A549 (cell line): ENCODE results near the gene VPS35L. TPM values are rescaled to one million over a fixed set of nuclear protein-coding genes. Genes with fewer than 3 reads are reported as not detected.

Experiments used
- ATAC-seq, 2 experiments: fragments of 200-7000 bp in 1 of 2; fragments of >200 bp in 1 of 2; cut with Nextera tagmentation in 1 of 2; cut with Tn5 transposase in 1 of 2; 3 replicates each; pipeline versions ENCODE4 v1.8.0 to v1.9.1; 2018 to 2020; ENCODE audit warnings: mild to moderate bottlenecking in 1 of 2, moderate library complexity in 1 of 2
- CTCF ChIA-PET: fragments of 300-600 bp; sonication (Branson Sonifier 250); formaldehyde crosslinking; extraction: SDS; loops from one replicate; lab custom pipeline; 2021; ENCODE audit warnings: antibody characterized with exemption, inconsistent platforms; lab: Yijun Ruan, JAX
- POLR2A ChIA-PET: fragments of 350-600 bp; formaldehyde crosslinking; extraction: SDS; loops from one replicate; lab custom pipeline; 2021; ENCODE audit warnings: antibody characterized with exemption, inconsistent platforms; lab: Yijun Ruan, JAX
- DNase-seq, 2 experiments: peaks; one replicate each; pipeline versions ENCODE4 v3.0.0 to v3.0.0-alpha.2; 2011 to 2016; ENCODE audit warnings: low read depth in 1 of 2, low spot score in 1 of 2
- FAIRE-seq: peaks from 2 replicates; lab custom pipeline; 2011; peaks lifted over from hg19 to GRCh38; lab: Jason Lieb, UNC
- H3K27ac ChIP-seq, 2 experiments: fragments of >200 bp; sonication (Bioruptor Twin); formaldehyde crosslinking; 3 replicates each; pipeline ENCODE4 v1.5.1; 2016 to 2017
- H3K4me1 ChIP-seq: fragments of >200 bp; sonication (Bioruptor Twin); formaldehyde crosslinking; 3 replicates; pipeline ENCODE4 v1.6.1; 2016
- H3K4me2 ChIP-seq: fragments of >200 bp; sonication (Bioruptor Twin); formaldehyde crosslinking; 3 replicates; pipeline ENCODE4 v1.6.1; 2016
- H3K4me3 ChIP-seq: fragments of >200 bp; sonication (Bioruptor Twin); formaldehyde crosslinking; 3 replicates; pipeline ENCODE4 v1.5.1; 2016
- H3K9me3 ChIP-seq: fragments of >200 bp; sonication (Bioruptor Twin); formaldehyde crosslinking; 3 replicates; pipeline ENCODE4 v1.6.1; 2016
- CBX2 ChIP-seq: fragments of 200-600 bp; sonication (generic); IDR thresholded peaks from 2 replicates; pipeline ENCODE4 v1.6.1; 2016; ENCODE audit warnings: low read depth, mild to moderate bottlenecking, borderline replicate concordance
- CEBPB ChIP-seq, 2 experiments: fragments of >200 bp in 1 of 2; sonication (Bioruptor Twin) in 1 of 2; formaldehyde crosslinking in 1 of 2; IDR thresholded peaks; 2 replicates each; pipeline ENCODE4 v1.6.1; 2012 to 2016
- EHMT2 ChIP-seq: fragments of 200-600 bp; sonication (generic); IDR thresholded peaks from 2 replicates; pipeline ENCODE4 v1.6.1; 2016; ENCODE audit warnings: antibody characterized with exemption, low read depth, mild to moderate bottlenecking, moderate library complexity
- EP300 ChIP-seq, 2 experiments: fragments of >200 bp; sonication (Bioruptor Twin); formaldehyde crosslinking; IDR thresholded peaks; 2 replicates in 1 of 2; 3 replicates in 1 of 2; pipeline ENCODE4 v1.6.1; 2016 to 2017
- FOXS1 ChIP-seq: fragments of 250-450 bp; sonication (Bioruptor Pico); IDR thresholded peaks from 2 replicates; pipeline ENCODE4 v1.5.0; 2020; ENCODE audit warnings: mild to moderate bottlenecking, moderate library complexity
- GATA3 ChIP-seq: IDR thresholded peaks from 2 replicates; pipeline ENCODE4 v1.6.1; 2012; ENCODE audit warnings: borderline replicate concordance
- HDAC2 ChIP-seq: fragments of 200-600 bp; sonication (generic); IDR thresholded peaks from 2 replicates; pipeline ENCODE4 v1.6.1; 2016
- HEYL ChIP-seq: fragments of 250-450 bp; sonication (Bioruptor Pico); IDR thresholded peaks from 2 replicates; pipeline ENCODE4 v1.8.0; 2021; ENCODE audit warnings: mild to moderate bottlenecking, moderate library complexity
- HOXA7 ChIP-seq: fragments of 250-450 bp; sonication (Bioruptor Pico); IDR thresholded peaks from 2 replicates; pipeline ENCODE4 v1.5.0; 2020; ENCODE audit warnings: mild to moderate bottlenecking, moderate library complexity
- JUN ChIP-seq, 2 experiments: fragments of >200 bp; sonication (Bioruptor Twin); formaldehyde crosslinking; IDR thresholded peaks; 2 replicates in 1 of 2; 3 replicates in 1 of 2; pipeline ENCODE4 v1.6.1; 2016 to 2017
- JUNB ChIP-seq: fragments of >200 bp; sonication (Bioruptor Twin); formaldehyde crosslinking; IDR thresholded peaks from 2 replicates; pipeline ENCODE4 v1.6.1; 2016
- MAZ ChIP-seq: fragments of 150-350 bp; IDR thresholded peaks from 2 replicates; pipeline ENCODE4 v1.6.1; 2014; ENCODE audit warnings: antibody characterized with exemption, low read depth, low read length, borderline replicate concordance
- NFE2L2 ChIP-seq: fragments of 150-350 bp; conservative IDR thresholded peaks from 2 replicates; pipeline ENCODE4 v1.6.1; 2014; ENCODE audit warnings: low read length
- POLR2AphosphoS2 ChIP-seq: conservative IDR thresholded peaks from 2 replicates; pipeline ENCODE4 v1.6.1; 2012; ENCODE audit warnings: low read length, improper control_type of control experiment, inconsistent platforms
- RAD21 ChIP-seq, 2 experiments: fragments of >200 bp in 1 of 2; sonication (Bioruptor Twin) in 1 of 2; formaldehyde crosslinking in 1 of 2; IDR thresholded peaks in 1 of 2; conservative IDR thresholded peaks in 1 of 2; 2 replicates in 1 of 2; 3 replicates in 1 of 2; pipeline ENCODE4 v1.6.1; 2012 to 2018; ENCODE audit warnings: inconsistent platforms in 1 of 2
- RCOR1 ChIP-seq: fragments of 150-350 bp; IDR thresholded peaks from 2 replicates; pipeline ENCODE4 v1.6.1; 2014; ENCODE audit warnings: antibody characterized with exemption, low read length, low read depth
- RNF2 ChIP-seq: fragments of 200-600 bp; sonication (generic); IDR thresholded peaks from 2 replicates; pipeline ENCODE4 v1.6.1; 2016; ENCODE audit warnings: low read depth, mild to moderate bottlenecking, antibody characterized with exemption, moderate library complexity, borderline replicate concordance
- TFCP2L1 ChIP-seq: fragments of 250-450 bp; sonication (Bioruptor Pico); IDR thresholded peaks from 2 replicates; pipeline ENCODE4 v1.5.0; 2021; ENCODE audit warnings: mild to moderate bottlenecking
- ZSCAN20 ChIP-seq: fragments of 250-450 bp; sonication (Bioruptor Pico); IDR thresholded peaks from 2 replicates; pipeline ENCODE4 v1.8.0; 2022; ENCODE audit warnings: mild to moderate bottlenecking, moderate library complexity
- WGBS: methylation state at CpG from one replicate; pipeline ENCODE4 v1.1.6; 2017; ENCODE audit errors: missing lambda C conversion rate; 5-methylcytosine and 5-hydroxymethylcytosine counted together
- polyA plus RNA-seq, 4 experiments: library from polyadenylated mRNA; depleted of rRNA in 3 of 4; stranded (reverse); fragments of >200 nt; fragmentation: RNase III in 1 of 4; extraction: RNeasy Plus Mini Kit Qiagen cat#74134 plus additional on column Dnase treatment in 1 of 4; gene quantifications; 2 replicates in 3 of 4; 3 replicates in 1 of 4; pipeline ENCODE4 v1.2.3, GENCODE V29; 2011 to 2017
- TF ChIP-seq, protein P1 (sequence below): IDR thresholded peaks from 2 replicates; pipeline ENCODE4 v1.6.1; 2012
- TF ChIP-seq, protein P2 (sequence below): fragments of >200 bp; sonication (Bioruptor Twin); formaldehyde crosslinking; IDR thresholded peaks from 3 replicates; pipeline ENCODE4 v1.6.1; 2016
- TF ChIP-seq, protein P3 (sequence below): fragments of >200 bp; sonication (Bioruptor Twin); formaldehyde crosslinking; IDR thresholded peaks from 2 replicates; pipeline ENCODE4 v1.6.1; 2016
- TF ChIP-seq, protein P4 (sequence below): fragments of >200 bp; sonication (Bioruptor Twin); formaldehyde crosslinking; IDR thresholded peaks from 3 replicates; pipeline ENCODE4 v1.5.1; 2016
- TF ChIP-seq, protein P5 (sequence below): fragments of 250-450 bp; sonication (Bioruptor Pico); IDR thresholded peaks from 2 replicates; pipeline ENCODE4 v1.5.0; 2020; ENCODE audit warnings: low read depth, mild to moderate bottlenecking, moderate library complexity

The VPS35L gene
- polyA plus RNA-seq, 2 of the 4 experiments (the other 2 are of a cell fraction), result 38.4 to 47.7 TPM

DNA sequence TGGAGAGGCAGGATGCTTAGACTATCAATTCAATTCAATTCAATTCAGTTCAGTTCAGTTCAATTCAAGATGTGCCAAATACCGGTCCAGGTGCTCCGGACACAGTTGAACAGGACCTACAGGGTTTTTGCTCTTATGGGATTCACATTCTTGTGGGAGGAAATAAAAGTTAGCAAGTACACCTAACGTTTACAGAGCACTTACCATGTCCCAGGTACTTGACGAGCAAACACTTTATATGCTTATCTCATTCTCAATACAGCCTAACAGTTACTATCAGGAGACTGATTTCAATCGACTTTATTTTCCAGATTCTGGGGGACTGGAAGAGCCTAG lies 33.1 kb upstream of the VPS35L start (continued):
- TF ChIP-seq, protein P1, sequence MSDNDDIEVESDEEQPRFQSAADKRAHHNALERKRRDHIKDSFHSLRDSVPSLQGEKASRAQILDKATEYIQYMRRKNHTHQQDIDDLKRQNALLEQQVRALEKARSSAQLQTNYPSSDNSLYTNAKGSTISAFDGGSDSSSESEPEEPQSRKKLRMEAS, result no peak
- TF ChIP-seq EP300 (IDR thresholded peaks at IDR 0.05), result no peak
- no peak for TF ChIP-seq RAD21 (conservative IDR thresholded peaks at IDR 0.05 in 1 of 2, IDR thresholded peaks at IDR 0.05 in 1 of 2)
- no peak for TF ChIP-seq POLR2AphosphoS2
- no peak for TF ChIP-seq GATA3
- TF ChIP-seq FOXS1 (CRISPR knock-in tag), result no peak
- no peak for TF ChIP-seq RNF2
- TF ChIP-seq, all 56 proteins: peak for 0

DNA sequence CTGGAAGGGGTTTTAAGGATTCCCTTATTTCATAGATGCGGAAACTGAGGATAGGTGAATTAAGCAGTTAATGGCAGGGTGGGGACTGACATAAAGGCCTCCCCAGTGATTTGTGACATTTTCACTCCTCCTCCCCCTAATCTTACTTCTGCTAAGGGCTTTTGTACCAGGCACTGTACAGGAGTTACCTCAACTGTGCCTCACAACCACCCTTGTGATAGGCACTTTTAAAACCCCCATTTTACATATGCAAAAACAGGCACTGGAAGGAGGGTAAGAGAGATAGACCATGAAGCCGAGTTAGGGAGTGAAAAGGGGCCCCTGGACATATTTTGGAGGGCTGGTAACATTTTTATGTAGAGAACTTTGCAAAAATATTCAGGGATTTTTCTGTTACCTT lies 32.7 kb upstream of the VPS35L start:
- Histone ChIP-seq H3K4me3 (no peak overlapping the region), H3K9me3 (no peaks in the 10 kb centered on the region), H3K4me1 (peaks cover 53% of the 10 kb centered on the region), H3K27ac (peak overlapping the region in 1 of 2 experiments; percentile 96; a peak in 3 of 6 replicates), H3K4me2 (no peak overlapping the region; the same call in 2 of the 3 replicates)
- CTCF ChIA-PET, result interaction anchor here (3.9 kb wide), 1 partner anchor 20 kb away, joined by 19 read pairs; no protein-coding TSS in a partner anchor
- no peak for FAIRE-seq
- no peak for DNase-seq
- WGBS, result 84% methylated on average over 2 of the region's 2 CpGs
- TF ChIP-seq TFCP2L1 (no peak), HOXA7 (no peak), NFE2L2 (no peak), HEYL (CRISPR knock-in tag) (no peak), EHMT2 (no peak), CEBPB (IDR thresholded peaks at IDR 0.05) (no peak), JUNB (no peak), FOXS1 (CRISPR knock-in tag) (no peak), ZSCAN20 (CRISPR knock-in tag) (no peak), RCOR1 (no peak), HDAC2 (no peak), JUN (IDR thresholded peaks at IDR 0.05) (no peak), CBX2 (no peak), MAZ (no peak)
- TF ChIP-seq, protein P2, sequence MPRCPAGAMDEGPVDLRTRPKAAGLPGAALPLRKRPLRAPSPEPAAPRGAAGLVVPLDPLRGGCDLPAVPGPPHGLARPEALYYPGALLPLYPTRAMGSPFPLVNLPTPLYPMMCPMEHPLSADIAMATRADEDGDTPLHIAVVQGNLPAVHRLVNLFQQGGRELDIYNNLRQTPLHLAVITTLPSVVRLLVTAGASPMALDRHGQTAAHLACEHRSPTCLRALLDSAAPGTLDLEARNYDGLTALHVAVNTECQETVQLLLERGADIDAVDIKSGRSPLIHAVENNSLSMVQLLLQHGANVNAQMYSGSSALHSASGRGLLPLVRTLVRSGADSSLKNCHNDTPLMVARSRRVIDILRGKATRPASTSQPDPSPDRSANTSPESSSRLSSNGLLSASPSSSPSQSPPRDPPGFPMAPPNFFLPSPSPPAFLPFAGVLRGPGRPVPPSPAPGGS, result no peak
- TF ChIP-seq, protein P3, sequence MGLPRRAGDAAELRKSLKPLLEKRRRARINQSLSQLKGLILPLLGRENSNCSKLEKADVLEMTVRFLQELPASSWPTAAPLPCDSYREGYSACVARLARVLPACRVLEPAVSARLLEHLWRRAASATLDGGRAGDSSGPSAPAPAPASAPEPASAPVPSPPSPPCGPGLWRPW, result no peak
- TF ChIP-seq, protein P4, sequence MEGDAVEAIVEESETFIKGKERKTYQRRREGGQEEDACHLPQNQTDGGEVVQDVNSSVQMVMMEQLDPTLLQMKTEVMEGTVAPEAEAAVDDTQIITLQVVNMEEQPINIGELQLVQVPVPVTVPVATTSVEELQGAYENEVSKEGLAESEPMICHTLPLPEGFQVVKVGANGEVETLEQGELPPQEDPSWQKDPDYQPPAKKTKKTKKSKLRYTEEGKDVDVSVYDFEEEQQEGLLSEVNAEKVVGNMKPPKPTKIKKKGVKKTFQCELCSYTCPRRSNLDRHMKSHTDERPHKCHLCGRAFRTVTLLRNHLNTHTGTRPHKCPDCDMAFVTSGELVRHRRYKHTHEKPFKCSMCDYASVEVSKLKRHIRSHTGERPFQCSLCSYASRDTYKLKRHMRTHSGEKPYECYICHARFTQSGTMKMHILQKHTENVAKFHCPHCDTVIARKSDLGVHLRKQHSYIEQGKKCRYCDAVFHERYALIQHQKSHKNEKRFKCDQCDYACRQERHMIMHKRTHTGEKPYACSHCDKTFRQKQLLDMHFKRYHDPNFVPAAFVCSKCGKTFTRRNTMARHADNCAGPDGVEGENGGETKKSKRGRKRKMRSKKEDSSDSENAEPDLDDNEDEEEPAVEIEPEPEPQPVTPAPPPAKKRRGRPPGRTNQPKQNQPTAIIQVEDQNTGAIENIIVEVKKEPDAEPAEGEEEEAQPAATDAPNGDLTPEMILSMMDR, result no peak
- TF ChIP-seq, protein P5, sequence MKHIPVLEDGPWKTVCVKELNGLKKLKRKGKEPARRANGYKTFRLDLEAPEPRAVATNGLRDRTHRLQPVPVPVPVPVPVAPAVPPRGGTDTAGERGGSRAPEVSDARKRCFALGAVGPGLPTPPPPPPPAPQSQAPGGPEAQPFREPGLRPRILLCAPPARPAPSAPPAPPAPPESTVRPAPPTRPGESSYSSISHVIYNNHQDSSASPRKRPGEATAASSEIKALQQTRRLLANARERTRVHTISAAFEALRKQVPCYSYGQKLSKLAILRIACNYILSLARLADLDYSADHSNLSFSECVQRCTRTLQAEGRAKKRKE, result no peak
- ATAC-seq, result no peak
- POLR2A ChIA-PET, result no interaction called here
